Testis (tissue), 3 donors: ENCODE measurements around the gene SLC4A4. TPM values are rescaled to one million over a fixed set of nuclear protein-coding genes. Genes with fewer than 3 reads are reported as not detected.

Source experiments
- DNase-seq: peaks from one replicate; pipeline ENCODE4 v3.0.0-alpha.2; 2019
- H3K27ac ChIP-seq, 2 donors: fragments of 200-600 bp; sonication (generic); one replicate each; pipeline ENCODE4 v1.5.1; 2019
- H3K27me3 ChIP-seq: fragments of 200-600 bp; sonication (generic); one replicate; pipeline ENCODE4 v1.5.1; 2019
- H3K36me3 ChIP-seq: fragments of 200-600 bp; sonication (generic); one replicate; pipeline ENCODE4 v1.5.1; 2017; ENCODE audit warnings: low read depth; ENCODE audit errors: missing control alignments
- H3K4me1 ChIP-seq: fragments of 200-600 bp; sonication (generic); one replicate; pipeline ENCODE4 v1.5.1; 2019
- H3K4me3 ChIP-seq, 2 donors: fragments of 200-600 bp; sonication (generic); one replicate each; pipeline ENCODE4 v1.5.1; 2017 to 2019
- H3K9me3 ChIP-seq: fragments of 200-600 bp; sonication (generic); one replicate; pipeline ENCODE4 v1.5.1; 2017
- POLR2A ChIP-seq: fragments of 450-650 bp; IDR thresholded peaks from one replicate; pipeline ENCODE4 v1.6.1; 2017; ENCODE audit warnings: antibody characterized with exemption, mild to moderate bottlenecking, moderate library complexity
- WGBS, 2 donors: methylation state at CpG; one replicate each; pipeline ENCODE4 v1.1.5; 2018; 5-methylcytosine and 5-hydroxymethylcytosine counted together
- intact Hi-C: fragments of 100-400 bp; cut with DNase I; formaldehyde crosslinking; loops from one replicate; pipeline ENCODE4 v1.15.1; 2023; ENCODE audit warnings: low total_unique reads
- polyA plus RNA-seq: library from polyadenylated mRNA; stranded (reverse); fragments of 350-450 nt; fragmentation: Illumina TruSeq; extraction: RNeasy Lipid Tissue Mini Kit (QIAGEN cat#74804); gene quantifications from one replicate; pipeline ENCODE4 v1.2.3, GENCODE V29; 2014; ENCODE audit warnings: low read depth, low replicate concordance; ENCODE audit not compliant: insufficient read depth
- total RNA-seq, 2 donors: library from RNA; depleted of rRNA; stranded (reverse); fragments of >200 nt; gene quantifications; one replicate each; pipeline ENCODE4 v1.2.3, GENCODE V29; 2016
- TF ChIP-seq, protein P1 (sequence below), 3 experiments: fragments of 450-650 bp in 2 of 3; fragments of 200-600 bp in 1 of 3; sonication (generic) in 1 of 3; IDR thresholded peaks; one replicate each; pipeline ENCODE4 v1.5.1; 2016 to 2019; ENCODE audit warnings: antibody characterized with exemption in 3 of 3, mild to moderate bottlenecking in 2 of 3, moderate library complexity in 1 of 3

The SLC4A4 gene
- total and polyA plus RNA-seq, 3 donors from 2014 or later: 1.7 to 2.9 (median 2.2) TPM

DNA sequence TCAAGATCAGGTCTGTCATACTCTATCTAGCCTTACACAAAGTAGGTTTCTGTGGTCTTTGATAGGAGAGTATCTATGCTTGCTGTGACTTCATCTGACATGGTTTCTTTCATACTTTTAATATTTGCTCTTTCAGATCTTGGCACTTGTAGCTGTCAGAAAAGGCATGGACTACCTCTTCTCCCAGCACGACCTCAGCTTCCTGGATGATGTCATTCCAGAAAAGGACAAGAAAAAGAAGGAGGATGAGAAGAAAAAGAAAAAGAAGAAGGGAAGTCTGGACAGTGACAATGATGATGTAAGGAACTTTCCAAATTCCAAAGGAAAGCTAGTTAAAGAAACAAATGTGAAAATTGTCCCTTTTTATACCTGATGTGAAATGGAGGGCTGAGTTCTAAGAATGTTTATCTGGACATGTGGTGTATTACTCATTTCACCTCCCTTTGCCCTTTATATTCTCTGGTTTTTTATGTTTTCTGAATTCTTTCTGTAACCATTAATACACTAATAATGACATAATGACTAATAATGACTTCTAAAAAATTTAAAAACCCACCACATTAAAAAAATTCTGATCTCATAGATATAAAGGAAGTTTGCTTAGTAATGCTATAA lies 221.2 kb downstream of the SLC4A4 start:
- no peaks in the 10 kb centered on the region for H3K9me3 ChIP-seq

DNA sequence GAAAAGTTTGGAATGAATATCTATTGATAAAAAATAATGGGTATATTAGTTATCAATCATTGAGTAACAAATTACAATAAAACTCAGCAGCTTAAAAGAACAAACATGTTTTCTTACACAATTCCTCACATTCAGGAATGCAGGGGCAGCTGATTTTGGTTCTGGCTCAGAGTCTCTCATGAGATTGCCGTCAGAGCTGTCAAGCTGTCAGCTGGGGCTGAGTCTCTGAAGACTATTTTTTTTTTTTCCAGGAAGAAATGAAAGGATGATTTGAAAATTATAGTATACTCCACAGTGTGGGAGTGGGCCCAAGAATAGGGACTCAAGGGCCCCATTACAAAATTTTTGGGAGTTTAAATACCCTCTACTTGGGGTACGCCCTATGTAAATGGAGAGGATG lies 226.0 kb downstream of the SLC4A4 start:
- no peaks in the 10 kb centered on the region for H3K36me3 ChIP-seq
- TF ChIP-seq, protein P1, sequence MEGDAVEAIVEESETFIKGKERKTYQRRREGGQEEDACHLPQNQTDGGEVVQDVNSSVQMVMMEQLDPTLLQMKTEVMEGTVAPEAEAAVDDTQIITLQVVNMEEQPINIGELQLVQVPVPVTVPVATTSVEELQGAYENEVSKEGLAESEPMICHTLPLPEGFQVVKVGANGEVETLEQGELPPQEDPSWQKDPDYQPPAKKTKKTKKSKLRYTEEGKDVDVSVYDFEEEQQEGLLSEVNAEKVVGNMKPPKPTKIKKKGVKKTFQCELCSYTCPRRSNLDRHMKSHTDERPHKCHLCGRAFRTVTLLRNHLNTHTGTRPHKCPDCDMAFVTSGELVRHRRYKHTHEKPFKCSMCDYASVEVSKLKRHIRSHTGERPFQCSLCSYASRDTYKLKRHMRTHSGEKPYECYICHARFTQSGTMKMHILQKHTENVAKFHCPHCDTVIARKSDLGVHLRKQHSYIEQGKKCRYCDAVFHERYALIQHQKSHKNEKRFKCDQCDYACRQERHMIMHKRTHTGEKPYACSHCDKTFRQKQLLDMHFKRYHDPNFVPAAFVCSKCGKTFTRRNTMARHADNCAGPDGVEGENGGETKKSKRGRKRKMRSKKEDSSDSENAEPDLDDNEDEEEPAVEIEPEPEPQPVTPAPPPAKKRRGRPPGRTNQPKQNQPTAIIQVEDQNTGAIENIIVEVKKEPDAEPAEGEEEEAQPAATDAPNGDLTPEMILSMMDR (IDR thresholded peaks at IDR 0.05): no peak
- no peak for TF ChIP-seq POLR2A
- H3K4me3 ChIP-seq: no peak overlapping the region
- intact Hi-C loops: no loop called here
- H3K9me3 ChIP-seq: no peaks in the 10 kb centered on the region
- no peak overlapping the region for H3K27ac ChIP-seq
- WGBS, 2 donors: 81 to 84% methylated on average over 2 of the region's 2 CpGs
- H3K4me1 ChIP-seq: peaks cover 5% of the 10 kb centered on the region
- no peak for DNase-seq
- no peaks in the 10 kb centered on the region for H3K27me3 ChIP-seq

More for the DNA sequence above, 221.2 kb downstream of the SLC4A4 start:
- no peaks in the 10 kb centered on the region for H3K4me1 ChIP-seq
- no peak overlapping the region for H3K4me3 ChIP-seq
- no peaks in the 10 kb centered on the region for H3K27me3 ChIP-seq
- intact Hi-C loops: no loop called here
- TF ChIP-seq POLR2A: no peak
- TF ChIP-seq, protein P1 (IDR thresholded peaks at IDR 0.05): no peak
- H3K27ac ChIP-seq: no peak overlapping the region
- no peaks in the 10 kb centered on the region for H3K36me3 ChIP-seq
- 0% methylated on average over 1 of the region's 1 CpG for WGBS, 2 donors
- DNase-seq: no peak

DNA sequence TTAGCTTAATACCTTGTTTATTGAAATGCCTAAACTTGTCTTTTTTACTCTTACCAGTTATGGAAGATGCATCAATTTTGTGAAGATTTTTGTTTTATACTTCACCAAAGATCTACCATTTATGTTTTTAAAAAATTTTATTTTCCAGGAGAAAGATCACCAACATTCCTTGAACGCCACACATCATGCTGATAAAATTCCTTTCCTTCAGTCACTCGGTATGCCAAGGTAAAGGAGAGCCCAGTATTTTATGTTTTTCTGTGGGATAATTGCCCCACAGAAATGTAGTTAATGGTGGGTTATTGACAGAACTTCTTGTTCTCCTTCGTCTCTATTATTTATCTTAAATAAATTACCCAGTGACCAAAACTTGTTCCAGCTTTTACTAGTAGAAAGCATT lies 228.0 kb downstream of the SLC4A4 start:
- Histone ChIP-seq H3K27ac (no peak overlapping the region), H3K4me1 (peaks cover 5% of the 10 kb centered on the region), H3K36me3 (no peaks in the 10 kb centered on the region), H3K27me3 (no peaks in the 10 kb centered on the region), H3K9me3 (no peaks in the 10 kb centered on the region), H3K4me3 (no peak overlapping the region)
- TF ChIP-seq POLR2A: no peak
- TF ChIP-seq, protein P1 (IDR thresholded peaks at IDR 0.05): no peak
- 41 to 62% methylated on average over 3 of the region's 3 CpGs for WGBS, 2 donors
- DNase-seq: no peak
- intact Hi-C loops: no loop called here

- TF ChIP-seq, protein P1 (IDR thresholded peaks at IDR 0.05): no peak
- TF ChIP-seq POLR2A: no peak
- Histone ChIP-seq H3K9me3 (no peaks in the 10 kb centered on the region), H3K4me3 (no peak overlapping the region), H3K27me3 (no peaks in the 10 kb centered on the region), H3K27ac (no peak overlapping the region), H3K36me3 (no peaks in the 10 kb centered on the region), H3K4me1 (peaks cover 5% of the 10 kb centered on the region)
- WGBS, 2 donors: 0% methylated on average over 1 of the region's 1 CpG
- no peak for DNase-seq
- intact Hi-C loops: no loop called here
Measured at GRCh38 chr4:71568131-71568530, 229.3 kb downstream of the SLC4A4 start.

GRCh38 chr4:71570492-71570891 lies 231.7 kb downstream of the SLC4A4 start:
- H3K27me3 ChIP-seq: no peaks in the 10 kb centered on the region
- no peaks in the 10 kb centered on the region for H3K36me3 ChIP-seq
- no peak overlapping the region for H3K27ac ChIP-seq
- no peak for DNase-seq
- H3K4me3 ChIP-seq: no peak overlapping the region
- intact Hi-C loops: no loop called here
- WGBS, 2 donors: 40 to 47% methylated on average over 3 of the region's 3 CpGs
- H3K4me1 ChIP-seq: peaks cover 5% of the 10 kb centered on the region
- TF ChIP-seq, protein P1 (IDR thresholded peaks at IDR 0.05): no peak
- no peak for TF ChIP-seq POLR2A
- no peaks in the 10 kb centered on the region for H3K9me3 ChIP-seq
